Hepatocyte (in vitro differentiated cells): ENCODE data around the gene ZNF385B. TPM values are rescaled to one million over a fixed set of nuclear protein-coding genes. Genes with fewer than 3 reads are reported as not detected.

Source experiments
- DNase-seq: peaks from one replicate; pipeline ENCODE4 v3.0.0-alpha.2; 2016; ENCODE audit warnings: low spot score
- H2AFZ ChIP-seq: fragments of 200-600 bp; sonication (generic); 2 replicates; pipeline ENCODE4 v1.6.0; 2016; ENCODE audit warnings: antibody characterized with exemption, mild to moderate bottlenecking
- H3K27ac ChIP-seq: fragments of 200-600 bp; sonication (generic); 2 replicates; pipeline ENCODE4 v1.5.1; 2016; ENCODE audit warnings: mild to moderate bottlenecking
- H3K27me3 ChIP-seq: fragments of 200-600 bp; sonication (generic); 2 replicates; pipeline ENCODE4 v1.6.1; 2016
- H3K36me3 ChIP-seq: fragments of 200-600 bp; sonication (generic); replicated peaks from 2 replicates; pipeline ENCODE4 v1.5.1; 2016; ENCODE audit warnings: low read depth; ENCODE audit not compliant: insufficient read depth
- H3K4me1 ChIP-seq: fragments of 200-600 bp; sonication (generic); 2 replicates; pipeline ENCODE4 v1.5.1; 2016; ENCODE audit warnings: mild to moderate bottlenecking, moderate library complexity; ENCODE audit not compliant: insufficient read depth
- H3K4me2 ChIP-seq: fragments of 200-600 bp; sonication (generic); 2 replicates; pipeline ENCODE4 v1.6.0; 2016
- H3K4me3 ChIP-seq: fragments of 200-600 bp; sonication (generic); 2 replicates; pipeline ENCODE4 v1.5.1; 2016; ENCODE audit warnings: mild to moderate bottlenecking
- H3K79me2 ChIP-seq: fragments of 200-600 bp; sonication (generic); 2 replicates; pipeline ENCODE4 v1.6.0; 2017; ENCODE audit warnings: mild to moderate bottlenecking
- H3K9me2 ChIP-seq: fragments of 200-600 bp; sonication (generic); replicated peaks from 2 replicates; pipeline ENCODE4 v1.6.0; 2017; ENCODE audit warnings: mild to moderate bottlenecking; ENCODE audit not compliant: insufficient read depth
- H3K9me3 ChIP-seq: fragments of 200-600 bp; sonication (generic); 2 replicates; pipeline ENCODE4 v1.5.1; 2016; ENCODE audit warnings: low read depth, mild to moderate bottlenecking
- H4K20me1 ChIP-seq: fragments of 200-600 bp; sonication (generic); 2 replicates; pipeline ENCODE4 v1.6.0; 2016; ENCODE audit warnings: mild to moderate bottlenecking; ENCODE audit not compliant: insufficient read depth, poor library complexity, severe bottlenecking
- CTCF ChIP-seq: fragments of 200-600 bp; sonication (generic); IDR thresholded peaks from 2 replicates; pipeline ENCODE4 v1.5.1; 2016; ENCODE audit warnings: antibody characterized with exemption, mild to moderate bottlenecking; ENCODE audit not compliant: poor library complexity
- EZH2 ChIP-seq: fragments of 200-600 bp; sonication (generic); IDR thresholded peaks from 2 replicates; pipeline ENCODE4 v1.6.1; 2016; ENCODE audit warnings: antibody characterized with exemption, mild to moderate bottlenecking, borderline replicate concordance
- EZH2phosphoT487 ChIP-seq: fragments of 200-600 bp; sonication (generic); IDR thresholded peaks from one replicate; pipeline ENCODE4 v1.6.1; 2018; ENCODE audit warnings: antibody characterized with exemption, mild to moderate bottlenecking, low read depth, moderate library complexity; ENCODE audit not compliant: unreplicated experiment, severe bottlenecking
- WGBS: methylation state at CpG from one replicate; pipeline ENCODE4 v1.1.6; 2016; ENCODE audit warnings: low lambda C conversion rate; ENCODE audit errors: missing lambda C conversion rate; 5-methylcytosine and 5-hydroxymethylcytosine counted together
- polyA plus RNA-seq: library from polyadenylated mRNA; unstranded; fragments of >200 nt; fragmentation: Nextera tagmentation; extraction: Ambion mirVana; gene quantifications from 2 replicates; pipeline ENCODE4 v1.2.1, GENCODE V29; 2016
- total RNA-seq: library from RNA; depleted of rRNA; stranded (reverse); fragments of >200 nt; gene quantifications from 2 replicates; pipeline ENCODE4 v1.2.3, GENCODE V29; 2014

ZNF385B gene
- total and polyA plus RNA-seq, 2 experiments from 2014 or later = 1.8 to 2.4 TPM

- DNase-seq = no peak
- TF ChIP-seq EZH2 (no peak), EZH2phosphoT487 (no peak), CTCF (no peak)
- Histone ChIP-seq H3K36me3 (no peaks in the 10 kb centered on the region), H3K27ac (no peak overlapping the region), H3K79me2 (no peaks in the 10 kb centered on the region), H3K4me2 (no peak overlapping the region), H3K9me2 (no peaks in the 10 kb centered on the region), H4K20me1 (no peaks in the 10 kb centered on the region), H3K4me3 (no peak overlapping the region), H2AFZ (no peak overlapping the region), H3K27me3 (no peaks in the 10 kb centered on the region), H3K4me1 (peaks cover 5% of the 10 kb centered on the region), H3K9me3 (no peaks in the 10 kb centered on the region)
- WGBS = 94% methylated on average over 4 of the region's 4 CpGs
Observed at GRCh38 chr2:179613701-179614100, 247.7 kb downstream of the ZNF385B start.

- H2AFZ ChIP-seq = no peak overlapping the region
- no peaks in the 10 kb centered on the region for H3K9me2 ChIP-seq
- H3K36me3 ChIP-seq = no peaks in the 10 kb centered on the region
- no peaks in the 10 kb centered on the region for H4K20me1 ChIP-seq
- H3K4me1 ChIP-seq = peaks cover 5% of the 10 kb centered on the region
- H3K4me2 ChIP-seq = no peak overlapping the region
- no peak for DNase-seq
- no peaks in the 10 kb centered on the region for H3K79me2 ChIP-seq
- 100% methylated on average over 2 of the region's 2 CpGs for WGBS
- no peak overlapping the region for H3K27ac ChIP-seq
- no peak overlapping the region for H3K4me3 ChIP-seq
- no peaks in the 10 kb centered on the region for H3K9me3 ChIP-seq
- no peaks in the 10 kb centered on the region for H3K27me3 ChIP-seq
- TF ChIP-seq EZH2phosphoT487 (no peak), CTCF (no peak), EZH2 (no peak)
Observed at GRCh38 chr2:179613299-179613651, 248.1 kb downstream of the ZNF385B start.

GRCh38 chr2:179612591-179613298 lies 248.7 kb downstream of the ZNF385B start:
- H3K27ac ChIP-seq = no peak overlapping the region
- WGBS = 88% methylated on average over 7 of the region's 7 CpGs
- H3K9me2 ChIP-seq = no peaks in the 10 kb centered on the region
- no peaks in the 10 kb centered on the region for H4K20me1 ChIP-seq
- no peak for DNase-seq
- H3K9me3 ChIP-seq = no peaks in the 10 kb centered on the region
- H3K79me2 ChIP-seq = no peaks in the 10 kb centered on the region
- H3K36me3 ChIP-seq = no peaks in the 10 kb centered on the region
- H3K4me3 ChIP-seq = no peak overlapping the region
- H3K4me2 ChIP-seq = no peak overlapping the region
- TF ChIP-seq EZH2 = no peak
- TF ChIP-seq CTCF = no peak
- TF ChIP-seq EZH2phosphoT487 = no peak
- H2AFZ ChIP-seq = no peak overlapping the region
- no peaks in the 10 kb centered on the region for H3K27me3 ChIP-seq
- H3K4me1 ChIP-seq = peaks cover 5% of the 10 kb centered on the region
